RPMI7951 (cell line): ENCODE measurements around the gene RASGRP4. TPM values are rescaled to one million over a fixed set of nuclear protein-coding genes. Genes with fewer than 3 reads are reported as not detected.
A peak's percentile ranks its signal among the peaks of the same experiment; 100 is the strongest.
"Not testable (repeated sequence)": the region's sequence is repeated elsewhere in the genome, so short reads cannot be mapped to it uniquely, and the experiment has no call there.

ENCODE experiments used
- DNase-seq: peaks from one replicate; pipeline ENCODE4 v3.0.0-alpha.2; 2012; ENCODE audit warnings: low read depth
- total RNA-seq: library from RNA; depleted of rRNA; stranded (reverse); fragments of >200 nt; shearing (Covaris generic); gene quantifications from 2 replicates; pipeline ENCODE4 v1.2.3, GENCODE V29; 2014; rRNA removed

Gene RASGRP4
- total RNA-seq, 1 experiment from 2014 or later, result not detected

- no peak for DNase-seq
These were observed 54.9 kb downstream of the RASGRP4 start for GRCh38 chr19:38371081-38371480.

DNA sequence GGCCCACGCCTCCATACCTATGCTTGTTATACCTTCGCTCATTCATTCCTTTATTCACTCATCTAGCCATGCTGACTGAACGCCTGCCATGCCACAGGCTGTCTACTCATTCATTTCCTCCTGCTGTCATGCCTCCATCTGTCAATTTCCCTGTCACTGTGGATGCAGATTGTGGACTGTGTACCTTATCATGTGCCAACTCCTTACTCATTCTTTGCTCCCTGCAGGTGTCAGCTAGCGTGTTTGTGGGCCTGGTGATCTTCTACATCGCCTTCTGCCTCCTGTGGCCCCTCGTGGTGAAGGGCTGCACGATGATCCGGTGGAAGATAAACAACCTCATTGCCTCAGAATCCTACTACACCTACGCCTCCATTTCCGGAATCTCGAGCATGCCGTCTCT lies 55.7 kb downstream of the RASGRP4 start:
- DNase-seq, result no peak

GRCh38 chr19:38369584-38369983 lies 56.4 kb downstream of the RASGRP4 start:
- no peak for DNase-seq

DNA sequence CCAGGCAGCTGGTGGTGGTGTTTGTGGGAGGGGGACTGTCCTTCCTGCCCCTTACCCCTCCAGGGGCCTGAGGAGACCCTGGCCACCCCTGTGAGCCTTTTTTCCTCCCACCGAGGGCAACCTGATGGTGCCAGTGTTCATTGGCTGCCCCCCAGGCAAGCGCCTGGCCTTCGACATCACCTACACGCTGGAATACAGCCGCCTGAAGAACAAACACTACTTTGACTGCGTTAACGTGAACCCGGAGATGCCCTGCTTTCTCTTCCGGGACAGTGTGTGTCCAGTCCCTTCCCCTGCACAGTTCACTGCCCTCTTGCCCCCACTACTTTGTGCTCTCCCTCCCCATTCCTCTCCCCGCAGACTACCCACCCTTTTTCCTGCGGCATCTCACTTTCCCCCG lies 59.0 kb downstream of the RASGRP4 start:
- DNase-seq, result no peak

DNA sequence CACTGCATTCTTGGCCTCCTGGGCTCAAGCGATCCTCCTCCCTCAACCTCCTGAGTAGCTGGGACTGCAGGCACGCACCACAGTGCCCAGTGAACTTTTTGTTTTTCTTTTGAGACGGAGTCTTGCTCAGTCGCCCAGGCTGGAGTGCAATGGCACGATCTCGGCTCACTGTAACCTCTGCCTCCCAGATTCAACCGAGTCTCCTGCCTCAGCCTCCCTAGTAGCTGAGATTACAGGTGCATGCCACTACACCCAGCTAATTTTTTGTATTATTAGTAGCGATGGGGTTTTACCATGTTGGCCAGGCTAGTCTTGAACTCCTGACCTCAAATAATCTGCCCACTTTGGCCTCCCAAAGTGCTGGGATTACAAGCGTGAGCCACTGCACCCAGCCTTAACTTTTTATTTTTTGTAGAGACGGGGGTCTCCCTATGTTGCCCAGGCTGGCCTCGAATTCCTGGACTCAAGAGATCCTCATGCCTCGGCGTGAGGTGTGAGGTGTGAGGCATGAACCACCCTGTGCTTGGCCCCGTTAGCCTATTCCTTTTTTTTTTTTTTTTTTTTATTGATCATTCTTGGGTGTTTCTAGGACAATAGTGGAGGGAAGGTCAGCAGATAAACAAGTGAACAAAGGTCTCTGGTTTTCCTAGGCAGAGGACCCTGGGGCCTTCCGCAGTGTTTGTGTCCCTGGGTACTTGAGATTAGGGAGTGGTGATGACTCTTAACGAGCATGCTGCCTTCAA lies 62.9 kb downstream of the RASGRP4 start:
- not testable (repeated sequence) for DNase-seq

GRCh38 chr19:38362076-38362945 lies 63.7 kb downstream of the RASGRP4 start:
- DNase-seq, result peak; percentile 77

- DNase-seq, result peak; percentile 74
These were observed 64.4 kb downstream of the RASGRP4 start for GRCh38 chr19:38361633-38362075.

DNA sequence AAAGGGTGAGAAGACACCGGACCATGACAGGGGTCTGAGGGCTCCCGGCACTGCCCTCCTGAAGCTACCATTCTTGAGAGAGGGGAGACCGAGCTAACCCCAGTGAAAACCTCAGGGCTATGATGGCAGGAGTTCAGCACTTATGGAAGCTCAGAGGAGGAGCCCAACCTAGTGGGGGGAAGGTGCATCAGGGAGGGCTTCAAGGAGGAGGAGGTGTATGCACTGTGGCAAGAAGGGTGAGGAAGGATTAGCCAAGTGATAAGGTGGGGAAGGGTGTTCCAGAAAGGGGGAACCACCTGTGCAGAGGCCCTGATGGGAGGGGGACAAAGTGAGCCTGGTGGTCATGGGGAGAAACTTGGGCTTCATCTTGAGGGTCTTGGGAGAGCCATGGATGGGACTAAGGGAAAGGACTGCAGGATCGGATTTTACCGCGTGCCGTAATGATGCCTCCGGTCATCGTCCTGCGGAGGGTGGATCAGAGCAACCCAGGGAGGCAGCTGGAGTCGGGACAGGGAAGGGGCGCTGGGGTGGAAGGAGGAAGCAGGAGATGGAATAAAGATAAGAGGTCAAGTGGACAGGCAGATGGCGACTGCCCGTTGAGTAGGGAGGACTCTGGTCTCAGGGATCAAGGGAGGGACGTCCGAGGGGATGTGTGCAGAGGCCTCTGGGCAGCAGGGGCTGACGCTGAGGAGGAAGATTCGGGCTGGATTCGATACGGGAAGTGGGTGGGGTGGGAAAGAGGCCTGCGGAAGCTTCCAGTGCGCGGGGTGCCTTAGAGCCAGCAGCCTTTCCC lies 65.0 kb downstream of the RASGRP4 start:
- DNase-seq, result no peak

GRCh38 chr19:38360351-38360750 lies 65.7 kb downstream of the RASGRP4 start:
- no peak for DNase-seq

GRCh38 chr19:38359242-38360021 lies 66.6 kb downstream of the RASGRP4 start:
- no peak for DNase-seq

Other genes starting within 250 kb of the RASGRP4 start
- gene DPF1, start 202.0 kb downstream of the RASGRP4 start, total RNA-seq, result 1.7 and 3.0 TPM in 2 replicates
- gene PPP1R14A, start 169.8 kb downstream of the RASGRP4 start, total RNA-seq, result not detected in 2 replicates
- 0.48 TPM in 1 of 2 replicates, not detected in the other for gene SPINT2, start 161.6 kb downstream of the RASGRP4 start, total RNA-seq
- not detected in 2 replicates for gene C19orf33, start 122.0 kb downstream of the RASGRP4 start, total RNA-seq
- 80.1 and 106 TPM in 2 replicates for gene YIF1B, start 110.3 kb downstream of the RASGRP4 start, total RNA-seq
- gene KCNK6, start 106.4 kb downstream of the RASGRP4 start, total RNA-seq, result 0.12 and 0.29 TPM in 2 replicates
- 0.10 TPM in 1 of 2 replicates, not detected in the other for gene CATSPERG, start 90.4 kb downstream of the RASGRP4 start, total RNA-seq
- gene PSMD8, start 51.6 kb downstream of the RASGRP4 start, total RNA-seq, result 478 and 533 TPM in 2 replicates
- gene GGN, start 38.2 kb downstream of the RASGRP4 start, total RNA-seq, result 0.36 TPM in 1 of 2 replicates, not detected in the other
- gene SPRED3, start 37.5 kb downstream of the RASGRP4 start, total RNA-seq, result 0.72 and 0.78 TPM in 2 replicates
- gene FAM98C, start 23.1 kb downstream of the RASGRP4 start, total RNA-seq, result 8.7 and 14.6 TPM in 2 replicates
- gene RYR1, start 7.5 kb upstream of the RASGRP4 start, total RNA-seq, result under 0.01 TPM in 1 of 2 replicates, not detected in the other
- 0.39 TPM in 1 of 2 replicates, not detected in the other for gene MAP4K1, start 191.7 kb upstream of the RASGRP4 start, total RNA-seq
- 689 and 728 TPM in 2 replicates for gene EIF3K, start 193.0 kb upstream of the RASGRP4 start, total RNA-seq
- gene ACTN4, start 221.4 kb upstream of the RASGRP4 start, total RNA-seq, result 306 and 358 TPM in 2 replicates